GM23338 (cell line): ENCODE results near the gene VAPA. TPM values are rescaled to one million over a fixed set of nuclear protein-coding genes. Genes with fewer than 3 reads are reported as not detected.

Source experiments
- ATAC-seq: fragments of 200-7000 bp; cut with Tn5 transposase; 3 replicates; pipeline ENCODE4 v1.9.1; 2020
- DNase-seq: peaks from one replicate; pipeline ENCODE4 v3.0.0-alpha.2; 2015; ENCODE audit warnings: low spot score
- H2AFZ ChIP-seq: fragments of 200-600 bp; sonication (generic); 2 replicates; pipeline ENCODE4 v1.8.0; 2016; ENCODE audit warnings: antibody characterized with exemption, mild to moderate bottlenecking, moderate library complexity
- H3F3A ChIP-seq: fragments of 200-600 bp; sonication (generic); replicated peaks from 2 replicates; pipeline ENCODE4 v1.8.0; 2017; ENCODE audit warnings: antibody characterized with exemption, mixed run types, low read depth
- H3K27ac ChIP-seq: fragments of 200-600 bp; sonication (generic); 2 replicates; pipeline ENCODE4 v1.6.1; 2016; ENCODE audit warnings: low read depth
- H3K27me3 ChIP-seq: fragments of 200-600 bp; sonication (generic); 2 replicates; pipeline ENCODE4 v1.8.0; 2016; ENCODE audit warnings: mild to moderate bottlenecking, mixed run types, moderate library complexity; ENCODE audit not compliant: insufficient read depth
- H3K36me3 ChIP-seq: fragments of 200-600 bp; sonication (generic); 2 replicates; pipeline ENCODE4 v1.8.0; 2016; ENCODE audit warnings: mild to moderate bottlenecking; ENCODE audit not compliant: insufficient read depth
- H3K4me1 ChIP-seq: fragments of 200-600 bp; sonication (generic); 2 replicates; pipeline ENCODE4 v1.8.0; 2016; ENCODE audit warnings: mild to moderate bottlenecking, moderate library complexity; ENCODE audit not compliant: insufficient read depth
- H3K4me2 ChIP-seq: fragments of 200-600 bp; sonication (generic); 2 replicates; pipeline ENCODE4 v1.7.1; 2017; ENCODE audit warnings: mixed run types
- H3K4me3 ChIP-seq: fragments of 200-600 bp; sonication (generic); 2 replicates; pipeline ENCODE4 v1.6.1; 2016; ENCODE audit warnings: mixed run types
- H3K79me2 ChIP-seq: fragments of 200-600 bp; sonication (generic); replicated peaks from 2 replicates; pipeline ENCODE4 v1.8.0; 2017; ENCODE audit warnings: mild to moderate bottlenecking; ENCODE audit not compliant: insufficient read depth
- H3K9me2 ChIP-seq: fragments of 200-600 bp; sonication (generic); 2 replicates; pipeline ENCODE4 v1.8.0; 2017; ENCODE audit not compliant: insufficient read depth
- H4K20me1 ChIP-seq: fragments of 200-600 bp; sonication (generic); replicated peaks from 2 replicates; pipeline ENCODE4 v1.8.0; 2017; ENCODE audit warnings: mild to moderate bottlenecking; ENCODE audit not compliant: insufficient read depth
- H3K27ac Mint-ChIP-seq: 2 replicates; pipeline ENCODE4 v1.8.0; 2020; ENCODE audit warnings: inconsistent platforms, mild to moderate bottlenecking, moderate library complexity, mixed read lengths
- H3K27me3 Mint-ChIP-seq: 3 replicates; pipeline ENCODE4 v1.8.0; 2022; ENCODE audit warnings: low read depth, mild to moderate bottlenecking, moderate library complexity, mixed read lengths, inconsistent platforms; ENCODE audit not compliant: insufficient read depth, poor library complexity
- H3K36me3 Mint-ChIP-seq: 3 replicates; pipeline ENCODE4 v1.8.0; 2021; ENCODE audit warnings: low read depth, mild to moderate bottlenecking, inconsistent platforms, moderate library complexity, mixed read lengths
- H3K4me1 Mint-ChIP-seq: 3 replicates; pipeline ENCODE4 v1.8.0; 2020; ENCODE audit warnings: mild to moderate bottlenecking, inconsistent platforms, mixed read lengths
- H3K4me3 Mint-ChIP-seq: 3 replicates; pipeline ENCODE4 v1.8.0; 2021; ENCODE audit warnings: moderate library complexity, mild to moderate bottlenecking, inconsistent platforms, mixed read lengths
- H3K9me3 Mint-ChIP-seq: 3 replicates; pipeline ENCODE4 v1.8.0; 2020; ENCODE audit warnings: moderate library complexity, mild to moderate bottlenecking, inconsistent platforms, mixed read lengths
- CREB1 ChIP-seq: fragments of 250-450 bp; sonication (Bioruptor Pico); IDR thresholded peaks from 2 replicates; pipeline ENCODE4 v1.5.0; 2020; ENCODE audit warnings: low read depth, mild to moderate bottlenecking, moderate library complexity
- EZH2 ChIP-seq: fragments of 200-600 bp; sonication (generic); IDR thresholded peaks from one replicate; pipeline ENCODE4 v1.8.0; 2017; ENCODE audit warnings: antibody characterized with exemption, mild to moderate bottlenecking, low read depth; ENCODE audit not compliant: unreplicated experiment
- EZH2phosphoT487 ChIP-seq: fragments of 200-600 bp; sonication (generic); IDR thresholded peaks from one replicate; pipeline ENCODE4 v1.8.1; 2018; ENCODE audit warnings: antibody characterized with exemption; ENCODE audit not compliant: unreplicated experiment
- JUNB ChIP-seq: IDR thresholded peaks from one replicate; pipeline ENCODE4 v1.6.1; 2016; ENCODE audit warnings: antibody characterized with exemption; ENCODE audit not compliant: unreplicated experiment
- NANOG ChIP-seq: IDR thresholded peaks from 2 replicates; pipeline ENCODE4 v1.6.1; 2016; ENCODE audit warnings: antibody characterized with exemption, borderline replicate concordance
- POLR2AphosphoS5 ChIP-seq: IDR thresholded peaks from 2 replicates; pipeline ENCODE4 v1.6.1; 2016; ENCODE audit warnings: antibody characterized with exemption, low read depth
- STAT1 ChIP-seq: IDR thresholded peaks from one replicate; pipeline ENCODE4 v1.6.1; 2016; ENCODE audit warnings: antibody characterized with exemption; ENCODE audit not compliant: unreplicated experiment
- ZNF114 ChIP-seq: fragments of 250-450 bp; sonication (Bioruptor Pico); IDR thresholded peaks from 2 replicates; pipeline ENCODE4 v1.5.0; 2020; ENCODE audit warnings: mild to moderate bottlenecking, moderate library complexity
- ZNF331 ChIP-seq: fragments of 250-450 bp; sonication (Bioruptor Pico); IDR thresholded peaks from 2 replicates; pipeline ENCODE4 v1.5.0; 2020; ENCODE audit warnings: low read depth, mild to moderate bottlenecking, moderate library complexity
- polyA plus RNA-seq: library from polyadenylated mRNA; unstranded; fragments of >200 nt; fragmentation: Nextera tagmentation; extraction: Ambion mirVana; gene quantifications from 2 replicates; pipeline ENCODE4 v1.2.1, GENCODE V29; 2016
- total RNA-seq: library from RNA; depleted of rRNA; stranded (reverse); fragments of >200 nt; shearing (Covaris generic); gene quantifications from 2 replicates; pipeline ENCODE4 v1.2.3, GENCODE V29; 2014
- TF ChIP-seq, protein P1 (sequence below), 2 experiments: fragments of 200-600 bp in 1 of 2; sonication (generic) in 1 of 2; conservative IDR thresholded peaks; 2 replicates each; pipeline versions ENCODE4 v1.5.1 to v1.6.1; 2016 to 2017; ENCODE audit warnings: antibody characterized with exemption in 2 of 2, low read depth in 2 of 2, mild to moderate bottlenecking in 2 of 2, moderate library complexity in 1 of 2
- TF ChIP-seq, protein P2 (sequence below): fragments of 250-450 bp; sonication (Bioruptor Pico); IDR thresholded peaks from 2 replicates; pipeline ENCODE4 v1.5.0; 2020; ENCODE audit warnings: mild to moderate bottlenecking, moderate library complexity

The VAPA gene
- total and polyA plus RNA-seq, 2 experiments from 2014 or later = 162 to 178 TPM

- no peak overlapping the region for H2AFZ ChIP-seq
- no peaks in the 10 kb centered on the region for H3K9me3 Mint-ChIP-seq
- H3K36me3 ChIP-seq = no peaks in the 10 kb centered on the region; the same call in 1 of the 2 replicates
- no peaks in the 10 kb centered on the region for H3K9me2 ChIP-seq
- no peaks in the 10 kb centered on the region; the same call in 1 of the 2 replicates for H4K20me1 ChIP-seq
- TF ChIP-seq ZNF331 (CRISPR knock-in tag) (no peak), ZNF114 (CRISPR knock-in tag) (no peak), NANOG (no peak), STAT1 (no peak), EZH2 (no peak), JUNB (no peak), CREB1 (CRISPR knock-in tag) (no peak), POLR2AphosphoS5 (no peak), EZH2phosphoT487 (no peak)
- TF ChIP-seq, protein P1, sequence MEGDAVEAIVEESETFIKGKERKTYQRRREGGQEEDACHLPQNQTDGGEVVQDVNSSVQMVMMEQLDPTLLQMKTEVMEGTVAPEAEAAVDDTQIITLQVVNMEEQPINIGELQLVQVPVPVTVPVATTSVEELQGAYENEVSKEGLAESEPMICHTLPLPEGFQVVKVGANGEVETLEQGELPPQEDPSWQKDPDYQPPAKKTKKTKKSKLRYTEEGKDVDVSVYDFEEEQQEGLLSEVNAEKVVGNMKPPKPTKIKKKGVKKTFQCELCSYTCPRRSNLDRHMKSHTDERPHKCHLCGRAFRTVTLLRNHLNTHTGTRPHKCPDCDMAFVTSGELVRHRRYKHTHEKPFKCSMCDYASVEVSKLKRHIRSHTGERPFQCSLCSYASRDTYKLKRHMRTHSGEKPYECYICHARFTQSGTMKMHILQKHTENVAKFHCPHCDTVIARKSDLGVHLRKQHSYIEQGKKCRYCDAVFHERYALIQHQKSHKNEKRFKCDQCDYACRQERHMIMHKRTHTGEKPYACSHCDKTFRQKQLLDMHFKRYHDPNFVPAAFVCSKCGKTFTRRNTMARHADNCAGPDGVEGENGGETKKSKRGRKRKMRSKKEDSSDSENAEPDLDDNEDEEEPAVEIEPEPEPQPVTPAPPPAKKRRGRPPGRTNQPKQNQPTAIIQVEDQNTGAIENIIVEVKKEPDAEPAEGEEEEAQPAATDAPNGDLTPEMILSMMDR (conservative IDR thresholded peaks at IDR 0.05; ENCODE audit: low read depth in 2 of 2) = no peak
- TF ChIP-seq, protein P2, sequence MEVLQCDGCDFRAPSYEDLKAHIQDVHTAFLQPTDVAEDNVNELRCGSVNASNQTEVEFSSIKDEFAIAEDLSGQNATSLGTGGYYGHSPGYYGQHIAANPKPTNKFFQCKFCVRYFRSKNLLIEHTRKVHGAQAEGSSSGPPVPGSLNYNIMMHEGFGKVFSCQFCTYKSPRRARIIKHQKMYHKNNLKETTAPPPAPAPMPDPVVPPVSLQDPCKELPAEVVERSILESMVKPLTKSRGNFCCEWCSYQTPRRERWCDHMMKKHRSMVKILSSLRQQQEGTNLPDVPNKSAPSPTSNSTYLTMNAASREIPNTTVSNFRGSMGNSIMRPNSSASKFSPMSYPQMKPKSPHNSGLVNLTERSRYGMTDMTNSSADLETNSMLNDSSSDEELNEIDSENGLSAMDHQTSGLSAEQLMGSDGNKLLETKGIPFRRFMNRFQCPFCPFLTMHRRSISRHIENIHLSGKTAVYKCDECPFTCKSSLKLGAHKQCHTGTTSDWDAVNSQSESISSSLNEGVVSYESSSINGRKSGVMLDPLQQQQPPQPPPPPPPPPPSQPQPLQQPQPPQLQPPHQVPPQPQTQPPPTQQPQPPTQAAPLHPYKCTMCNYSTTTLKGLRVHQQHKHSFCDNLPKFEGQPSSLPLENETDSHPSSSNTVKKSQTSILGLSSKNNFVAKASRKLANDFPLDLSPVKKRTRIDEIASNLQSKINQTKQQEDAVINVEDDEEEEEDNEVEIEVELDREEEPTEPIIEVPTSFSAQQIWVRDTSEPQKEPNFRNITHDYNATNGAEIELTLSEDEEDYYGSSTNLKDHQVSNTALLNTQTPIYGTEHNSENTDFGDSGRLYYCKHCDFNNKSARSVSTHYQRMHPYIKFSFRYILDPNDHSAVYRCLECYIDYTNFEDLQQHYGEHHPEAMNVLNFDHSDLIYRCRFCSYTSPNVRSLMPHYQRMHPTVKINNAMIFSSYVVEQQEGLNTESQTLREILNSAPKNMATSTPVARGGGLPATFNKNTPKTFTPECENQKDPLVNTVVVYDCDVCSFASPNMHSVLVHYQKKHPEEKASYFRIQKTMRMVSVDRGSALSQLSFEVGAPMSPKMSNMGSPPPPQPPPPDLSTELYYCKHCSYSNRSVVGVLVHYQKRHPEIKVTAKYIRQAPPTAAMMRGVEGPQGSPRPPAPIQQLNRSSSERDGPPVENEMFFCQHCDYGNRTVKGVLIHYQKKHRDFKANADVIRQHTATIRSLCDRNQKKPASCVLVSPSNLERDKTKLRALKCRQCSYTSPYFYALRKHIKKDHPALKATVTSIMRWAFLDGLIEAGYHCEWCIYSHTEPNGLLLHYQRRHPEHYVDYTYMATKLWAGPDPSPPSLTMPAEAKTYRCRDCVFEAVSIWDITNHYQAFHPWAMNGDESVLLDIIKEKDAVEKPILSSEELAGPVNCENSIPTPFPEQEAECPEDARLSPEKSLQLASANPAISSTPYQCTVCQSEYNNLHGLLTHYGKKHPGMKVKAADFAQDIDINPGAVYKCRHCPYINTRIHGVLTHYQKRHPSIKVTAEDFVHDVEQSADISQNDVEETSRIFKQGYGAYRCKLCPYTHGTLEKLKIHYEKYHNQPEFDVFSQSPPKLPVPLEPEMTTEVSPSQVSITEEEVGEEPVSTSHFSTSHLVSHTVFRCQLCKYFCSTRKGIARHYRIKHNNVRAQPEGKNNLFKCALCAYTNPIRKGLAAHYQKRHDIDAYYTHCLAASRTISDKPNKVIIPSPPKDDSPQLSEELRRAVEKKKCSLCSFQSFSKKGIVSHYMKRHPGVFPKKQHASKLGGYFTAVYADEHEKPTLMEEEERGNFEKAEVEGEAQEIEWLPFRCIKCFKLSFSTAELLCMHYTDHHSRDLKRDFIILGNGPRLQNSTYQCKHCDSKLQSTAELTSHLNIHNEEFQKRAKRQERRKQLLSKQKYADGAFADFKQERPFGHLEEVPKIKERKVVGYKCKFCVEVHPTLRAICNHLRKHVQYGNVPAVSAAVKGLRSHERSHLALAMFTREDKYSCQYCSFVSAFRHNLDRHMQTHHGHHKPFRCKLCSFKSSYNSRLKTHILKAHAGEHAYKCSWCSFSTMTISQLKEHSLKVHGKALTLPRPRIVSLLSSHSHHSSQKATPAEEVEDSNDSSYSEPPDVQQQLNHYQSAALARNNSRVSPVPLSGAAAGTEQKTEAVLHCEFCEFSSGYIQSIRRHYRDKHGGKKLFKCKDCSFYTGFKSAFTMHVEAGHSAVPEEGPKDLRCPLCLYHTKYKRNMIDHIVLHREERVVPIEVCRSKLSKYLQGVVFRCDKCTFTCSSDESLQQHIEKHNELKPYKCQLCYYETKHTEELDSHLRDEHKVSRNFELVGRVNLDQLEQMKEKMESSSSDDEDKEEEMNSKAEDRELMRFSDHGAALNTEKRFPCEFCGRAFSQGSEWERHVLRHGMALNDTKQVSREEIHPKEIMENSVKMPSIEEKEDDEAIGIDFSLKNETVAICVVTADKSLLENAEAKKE (CRISPR knock-in tag) = no peak
- no peak overlapping the region for H3K27ac ChIP-seq
- no peak overlapping the region for H3K4me2 ChIP-seq
- H3K4me1 Mint-ChIP-seq = peaks cover 20% of the 10 kb centered on the region
- no peaks in the 10 kb centered on the region for H3K27me3 ChIP-seq
- DNase-seq = no peak
- no peak for ATAC-seq
- no peaks in the 10 kb centered on the region for H3F3A ChIP-seq
- peaks cover 15% of the 10 kb centered on the region for H3K4me1 ChIP-seq
- H3K4me3 ChIP-seq = no peak overlapping the region
- no peak overlapping the region for H3K4me3 Mint-ChIP-seq
- H3K27me3 Mint-ChIP-seq = no peaks in the 10 kb centered on the region
- H3K79me2 ChIP-seq = peaks cover 1% of the 10 kb centered on the region; the same call in 1 of the 2 replicates
- no peak overlapping the region for H3K27ac Mint-ChIP-seq
- no peaks in the 10 kb centered on the region for H3K36me3 Mint-ChIP-seq
Measured at GRCh38 chr18:9959564-9959963, 45.7 kb downstream of the VAPA start.
